ENCODE measurements around the gene ZC2HC1B.
"Not testable (repeated sequence)": the region's sequence is repeated elsewhere in the genome, so short reads cannot be mapped to it uniquely, and the experiment has no call there.

ZC2HC1B gene

GRCh38 chr6:143871202-143871730, 7.0 kb downstream of the ZC2HC1B start:
- not testable (repeated sequence) for DNase-seq

- no peak for DNase-seq
These were observed 7.9 kb downstream of the ZC2HC1B start for GRCh38 chr6:143872201-143872600.

GRCh38 chr6:143873600-143873999, 9.3 kb downstream of the ZC2HC1B start:
- DNase-seq: not testable (repeated sequence)

- not testable (repeated sequence) for DNase-seq
These were observed 10.2 kb downstream of the ZC2HC1B start for GRCh38 chr6:143874503-143874902.

- DNase-seq: no peak
These were observed 13.5 kb downstream of the ZC2HC1B start for GRCh38 chr6:143877584-143878271.

- no peak for DNase-seq
These were observed 14.0 kb downstream of the ZC2HC1B start for GRCh38 chr6:143878272-143878760.

- no peak for DNase-seq
These were observed 16.1 kb downstream of the ZC2HC1B start for GRCh38 chr6:143880412-143880811.

GRCh38 chr6:143882401-143882930, 18.2 kb downstream of the ZC2HC1B start:
- DNase-seq: no peak

- no peak for DNase-seq
These were observed 20.1 kb downstream of the ZC2HC1B start for GRCh38 chr6:143884216-143884900.

- DNase-seq: no peak
These were observed 20.8 kb downstream of the ZC2HC1B start for GRCh38 chr6:143885116-143885515.

GRCh38 chr6:143894655-143895054, 30.4 kb downstream of the ZC2HC1B start:
- no peak for DNase-seq

GRCh38 chr6:143896126-143896860, 32.0 kb downstream of the ZC2HC1B start:
- DNase-seq: no peak

GRCh38 chr6:143900358-143900757, 36.1 kb downstream of the ZC2HC1B start:
- DNase-seq: no peak

GRCh38 chr6:143901885-143902750, 37.8 kb downstream of the ZC2HC1B start:
- no peak for DNase-seq

- DNase-seq: no peak
These were observed 38.6 kb downstream of the ZC2HC1B start for GRCh38 chr6:143902827-143903226.

GRCh38 chr6:143911028-143911427, 46.8 kb downstream of the ZC2HC1B start:
- no peak for DNase-seq

GRCh38 chr6:143912671-143913070, 48.4 kb downstream of the ZC2HC1B start:
- DNase-seq: no peak

GRCh38 chr6:143917026-143917425, 52.8 kb downstream of the ZC2HC1B start:
- DNase-seq: not testable (repeated sequence)

- no peak for DNase-seq
These were observed 64.6 kb downstream of the ZC2HC1B start for GRCh38 chr6:143928853-143929252.

- DNase-seq: no peak
These were observed 65.7 kb downstream of the ZC2HC1B start for GRCh38 chr6:143929975-143930374.

- no peak for DNase-seq
These were observed 70.1 kb downstream of the ZC2HC1B start for GRCh38 chr6:143934331-143934730.

- DNase-seq: no peak
These were observed 70.6 kb downstream of the ZC2HC1B start for GRCh38 chr6:143934867-143935266.
